T-helper 1 cell treated with Interleukin-12 subunit alpha and Interleukin-12 subunit beta and Interleukin-4 antibody, amounts not matched to agents 30 μg/mL and 1 μg/mL, for 36 hours (primary cell): Measurements from ENCODE around the gene SLC1A2.

Experiments
- H3K27ac Mint-ChIP-seq: one replicate; pipeline ENCODE4 v1.8.0; 2021; ENCODE audit warnings: mild to moderate bottlenecking, mixed read lengths
- H3K27me3 Mint-ChIP-seq: one replicate; pipeline ENCODE4 v1.8.0; 2021; ENCODE audit warnings: low read depth, mixed read lengths
- H3K36me3 Mint-ChIP-seq: one replicate; pipeline ENCODE4 v1.8.0; 2021; ENCODE audit warnings: low read depth, mixed read lengths
- H3K4me1 Mint-ChIP-seq: one replicate; pipeline ENCODE4 v1.8.0; 2021; ENCODE audit warnings: low read depth, mixed read lengths
- H3K4me3 Mint-ChIP-seq: one replicate; pipeline ENCODE4 v1.8.0; 2021; ENCODE audit warnings: mild to moderate bottlenecking, moderate library complexity, mixed read lengths
- H3K9me3 Mint-ChIP-seq: one replicate; pipeline ENCODE4 v1.8.0; 2021; ENCODE audit warnings: mixed read lengths

Gene SLC1A2

DNA sequence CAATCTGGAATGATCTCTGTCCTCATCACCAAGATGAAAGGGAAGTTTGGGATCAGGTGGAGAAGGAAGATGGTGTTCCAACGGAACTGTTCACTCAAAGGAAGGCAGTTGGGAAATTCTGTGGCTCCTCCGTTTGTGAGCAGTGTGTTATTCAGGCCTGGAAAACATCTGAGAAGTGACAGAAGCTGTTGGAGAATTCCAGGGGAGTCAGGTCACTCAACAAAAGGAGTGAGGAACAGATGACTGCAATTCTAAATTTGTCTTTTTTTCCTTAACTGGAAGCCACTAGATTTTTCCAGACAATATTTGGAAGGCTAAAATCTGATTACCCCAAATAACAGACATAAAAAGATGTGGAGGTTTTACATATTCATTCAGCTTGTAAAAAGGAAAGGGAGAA, 172.6 kb downstream of the SLC1A2 start:
- H3K27ac Mint-ChIP-seq, result no peak overlapping the region
- H3K36me3 Mint-ChIP-seq, result peaks cover 12% of the 10 kb centered on the region
- no peak overlapping the region for H3K4me3 Mint-ChIP-seq
- peaks cover 20% of the 10 kb centered on the region for H3K27me3 Mint-ChIP-seq
- H3K9me3 Mint-ChIP-seq, result peaks cover 21% of the 10 kb centered on the region
- peaks cover 24% of the 10 kb centered on the region for H3K4me1 Mint-ChIP-seq

DNA sequence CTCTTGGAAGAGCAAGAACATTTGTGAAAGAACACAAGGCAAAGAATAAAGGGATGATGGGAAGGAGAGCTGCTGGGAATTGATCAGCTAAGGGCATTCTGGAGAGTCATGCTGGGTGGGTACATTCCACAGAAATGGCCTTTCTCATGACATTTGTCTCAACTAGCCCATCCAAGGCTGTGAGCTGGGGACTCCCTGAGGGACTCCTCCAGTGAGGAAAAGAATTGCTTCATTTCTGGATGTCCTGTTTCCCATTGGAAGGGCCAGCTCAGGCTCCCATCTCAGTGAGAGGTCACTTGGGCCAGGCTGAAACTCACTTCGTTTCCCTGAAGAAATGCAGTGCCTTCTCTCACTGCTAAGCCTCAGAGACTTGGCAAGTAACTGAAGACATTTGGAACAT, 173.6 kb downstream of the SLC1A2 start:
- H3K36me3 Mint-ChIP-seq, result peaks cover 12% of the 10 kb centered on the region
- H3K27me3 Mint-ChIP-seq, result peaks cover 22% of the 10 kb centered on the region
- no peak overlapping the region for H3K4me3 Mint-ChIP-seq
- no peak overlapping the region for H3K27ac Mint-ChIP-seq
- peaks cover 21% of the 10 kb centered on the region for H3K9me3 Mint-ChIP-seq
- peaks cover 26% of the 10 kb centered on the region for H3K4me1 Mint-ChIP-seq

DNA sequence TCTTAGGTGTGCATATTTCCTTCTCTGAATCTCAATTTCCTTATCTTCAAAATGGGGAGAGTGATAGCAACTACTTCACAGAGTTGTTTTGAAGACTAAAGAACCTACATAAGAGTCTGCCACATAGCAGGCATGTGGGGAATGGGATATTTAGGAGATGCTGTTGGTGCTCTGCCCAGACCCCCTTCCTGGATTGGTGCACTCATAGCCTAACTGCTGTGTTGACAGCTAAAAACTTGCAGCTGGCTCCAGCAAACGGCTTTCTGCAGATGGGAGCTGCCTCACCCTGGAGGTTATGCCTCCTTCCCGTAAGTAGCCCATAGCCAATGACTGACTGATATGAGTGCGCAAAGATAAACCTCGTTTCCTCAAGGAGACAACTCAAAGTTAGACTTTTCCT, 174.3 kb downstream of the SLC1A2 start:
- Mint-ChIP-seq H3K27me3 (peaks cover 20% of the 10 kb centered on the region), H3K27ac (no peak overlapping the region)

DNA sequence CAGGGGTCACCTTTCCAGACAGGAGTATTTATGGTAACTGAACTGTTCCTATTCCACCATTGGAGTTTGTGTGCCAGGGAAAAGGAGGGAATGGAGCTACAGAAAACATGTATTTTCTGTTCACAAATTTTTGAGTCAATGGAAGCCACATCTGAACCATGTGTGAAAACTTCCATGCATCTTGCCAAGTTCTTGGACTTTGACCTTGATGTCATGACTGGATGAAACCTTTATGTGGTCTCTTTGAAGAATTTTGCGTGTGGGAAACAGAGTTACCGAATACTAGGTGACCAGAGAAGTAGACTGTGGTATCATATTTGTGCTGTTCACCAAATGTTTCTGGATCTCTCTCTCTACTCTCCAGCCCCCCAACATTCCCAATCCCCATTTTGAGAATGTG, 175.6 kb downstream of the SLC1A2 start:
- H3K4me3 Mint-ChIP-seq, result no peak overlapping the region
- peaks cover 20% of the 10 kb centered on the region for H3K27me3 Mint-ChIP-seq
- H3K27ac Mint-ChIP-seq, result no peak overlapping the region
- peaks cover 12% of the 10 kb centered on the region for H3K36me3 Mint-ChIP-seq
- H3K9me3 Mint-ChIP-seq, result peaks cover 14% of the 10 kb centered on the region
- H3K4me1 Mint-ChIP-seq, result peaks cover 26% of the 10 kb centered on the region

More for the DNA sequence above, 174.3 kb downstream of the SLC1A2 start:
- peaks cover 12% of the 10 kb centered on the region for H3K36me3 Mint-ChIP-seq
- peaks cover 26% of the 10 kb centered on the region for H3K4me1 Mint-ChIP-seq
- H3K4me3 Mint-ChIP-seq, result no peak overlapping the region
- H3K9me3 Mint-ChIP-seq, result peaks cover 21% of the 10 kb centered on the region

DNA sequence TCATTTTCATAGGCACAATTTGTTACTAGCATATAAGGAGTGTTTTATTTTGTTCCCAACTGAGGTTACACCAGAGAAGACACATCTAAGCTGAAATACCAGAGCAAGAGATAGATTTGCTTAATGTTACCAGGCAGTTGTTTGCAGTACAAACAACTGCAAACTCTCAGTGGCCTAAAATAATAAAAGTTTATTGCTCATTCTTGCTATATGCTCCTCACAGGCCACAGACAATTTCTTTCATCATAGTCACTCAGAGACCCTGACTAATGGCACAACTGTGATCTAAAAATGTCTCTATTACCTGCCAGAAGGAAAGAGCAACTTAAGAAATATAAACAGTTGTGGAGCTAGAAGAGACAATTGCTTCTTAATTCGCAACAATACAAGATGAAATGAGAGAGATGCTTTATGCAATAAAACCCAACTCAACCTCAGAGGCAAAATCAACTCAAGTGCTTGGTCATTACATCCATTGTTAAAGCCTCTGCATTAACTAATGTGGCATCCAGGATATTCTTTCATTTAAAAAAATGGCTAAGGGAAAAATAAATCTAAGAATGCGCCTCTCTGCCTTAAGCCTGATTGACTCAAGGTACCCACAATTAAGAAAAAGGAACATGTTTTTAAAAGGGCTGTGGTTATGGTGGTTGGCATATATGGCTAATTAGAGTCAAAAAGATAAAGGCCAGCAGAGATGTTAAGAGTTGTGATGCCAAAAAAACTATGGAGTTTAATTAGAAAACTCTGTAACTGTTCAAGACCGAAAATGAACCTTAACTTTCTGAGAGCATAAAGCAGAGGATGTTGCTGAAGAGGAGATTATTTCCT, 176.7 kb downstream of the SLC1A2 start:
- Mint-ChIP-seq H3K27ac (peak overlapping the region; percentile 53), H3K27me3 (peaks cover 27% of the 10 kb centered on the region), H3K4me1 (peaks cover 27% of the 10 kb centered on the region), H3K4me3 (no peak overlapping the region), H3K36me3 (peaks cover 14% of the 10 kb centered on the region), H3K9me3 (peaks cover 5% of the 10 kb centered on the region)

DNA sequence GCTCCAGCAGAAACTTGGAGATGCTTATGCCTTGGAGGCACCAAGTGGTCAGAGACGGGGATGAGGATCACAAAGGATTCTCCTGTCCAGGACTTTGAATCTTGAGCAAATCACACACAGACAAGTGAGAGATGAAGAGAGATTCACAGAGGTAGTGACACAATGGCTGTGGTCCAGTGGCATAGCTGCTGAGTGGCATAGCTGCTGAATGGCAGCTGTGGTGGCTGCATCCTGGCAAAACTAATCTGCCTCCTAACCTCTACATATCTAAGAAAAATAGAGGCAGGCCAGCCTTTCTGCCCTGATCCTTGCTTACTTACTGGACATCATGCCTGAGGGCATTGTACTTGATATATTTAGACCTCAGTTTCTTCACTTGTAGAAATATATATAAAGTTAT, 177.8 kb downstream of the SLC1A2 start:
- H3K9me3 Mint-ChIP-seq, result no peaks in the 10 kb centered on the region
- H3K36me3 Mint-ChIP-seq, result peaks cover 10% of the 10 kb centered on the region
- peaks cover 27% of the 10 kb centered on the region for H3K27me3 Mint-ChIP-seq
- H3K27ac Mint-ChIP-seq, result no peak overlapping the region
- H3K4me3 Mint-ChIP-seq, result no peak overlapping the region
- peaks cover 30% of the 10 kb centered on the region for H3K4me1 Mint-ChIP-seq

DNA sequence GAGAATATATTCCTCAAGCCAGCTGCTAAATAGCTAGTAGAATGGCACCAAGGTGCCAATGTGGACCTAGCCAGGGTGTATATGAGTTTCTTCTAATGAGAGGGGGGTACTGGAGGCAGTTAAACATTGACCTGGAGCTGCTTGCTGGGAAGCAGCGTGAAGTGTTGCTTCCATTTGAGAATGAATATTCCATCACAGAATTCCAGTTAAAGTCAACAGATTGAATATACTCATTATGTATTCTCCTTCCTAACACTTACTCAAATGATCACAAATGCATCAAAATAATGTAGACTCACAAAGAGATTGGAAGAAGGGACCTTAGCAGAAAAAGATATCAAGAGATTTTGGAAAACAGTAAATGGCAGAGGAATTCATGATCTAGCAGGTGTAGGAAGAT, 178.3 kb downstream of the SLC1A2 start:
- Mint-ChIP-seq H3K27ac (no peak overlapping the region), H3K4me1 (peaks cover 34% of the 10 kb centered on the region), H3K36me3 (peaks cover 8% of the 10 kb centered on the region), H3K9me3 (no peaks in the 10 kb centered on the region), H3K4me3 (no peak overlapping the region), H3K27me3 (peaks cover 27% of the 10 kb centered on the region)

DNA sequence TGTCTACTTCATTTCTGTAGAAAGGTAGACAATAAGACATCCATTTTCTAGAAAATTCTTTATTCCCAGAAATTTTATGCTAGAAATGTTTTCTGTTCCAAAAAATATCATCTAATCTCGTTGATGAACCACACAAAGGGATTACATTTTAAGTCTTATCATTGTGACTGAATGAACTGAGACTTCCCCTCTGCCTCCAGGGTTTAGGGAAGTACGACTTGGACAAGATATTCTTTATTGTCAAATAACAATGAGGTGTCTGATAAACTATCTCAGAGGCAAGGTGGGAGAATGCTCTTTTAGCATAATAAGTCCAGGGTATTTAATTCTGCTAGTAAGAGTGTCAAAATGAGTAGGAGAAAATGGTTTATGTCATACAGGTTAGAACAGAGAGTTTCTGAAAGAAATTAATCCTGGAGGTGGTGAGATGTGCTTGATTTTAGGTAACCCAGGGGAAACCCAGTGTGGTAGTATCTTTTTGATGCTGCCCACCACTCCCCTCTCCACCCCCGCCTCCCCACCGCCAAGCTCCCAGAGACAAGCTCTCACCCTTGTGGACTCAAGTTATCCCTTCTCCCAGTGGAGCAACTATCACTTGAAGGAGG, 179.8 kb downstream of the SLC1A2 start:
- Mint-ChIP-seq H3K27me3 (peaks cover 26% of the 10 kb centered on the region), H3K36me3 (peaks cover 11% of the 10 kb centered on the region), H3K4me3 (no peak overlapping the region), H3K9me3 (peaks cover 4% of the 10 kb centered on the region), H3K4me1 (peaks cover 47% of the 10 kb centered on the region), H3K27ac (no peak overlapping the region)

DNA sequence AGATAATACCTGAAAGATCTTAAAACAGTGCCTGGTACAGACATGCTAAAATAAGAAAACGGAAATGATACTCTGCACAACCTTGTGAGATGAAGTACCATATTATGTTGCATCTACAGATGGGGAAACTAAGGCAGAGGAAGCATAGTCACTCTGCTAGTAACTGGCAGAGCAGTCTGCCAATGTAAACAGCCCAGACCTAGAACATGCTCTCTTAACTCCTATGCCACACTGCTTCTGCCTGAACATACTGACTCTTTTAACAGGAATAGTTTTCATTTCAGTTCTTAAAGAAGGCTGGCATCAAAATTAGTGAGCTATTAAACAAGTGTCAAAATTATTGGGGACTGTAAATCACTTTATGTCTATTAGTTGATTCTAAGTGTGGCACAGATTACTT, 180.5 kb downstream of the SLC1A2 start:
- no peak overlapping the region for H3K4me3 Mint-ChIP-seq
- peaks cover 53% of the 10 kb centered on the region for H3K4me1 Mint-ChIP-seq
- H3K9me3 Mint-ChIP-seq, result peaks cover 11% of the 10 kb centered on the region
- H3K36me3 Mint-ChIP-seq, result peaks cover 15% of the 10 kb centered on the region
- no peak overlapping the region for H3K27ac Mint-ChIP-seq
- H3K27me3 Mint-ChIP-seq, result peaks cover 23% of the 10 kb centered on the region

DNA sequence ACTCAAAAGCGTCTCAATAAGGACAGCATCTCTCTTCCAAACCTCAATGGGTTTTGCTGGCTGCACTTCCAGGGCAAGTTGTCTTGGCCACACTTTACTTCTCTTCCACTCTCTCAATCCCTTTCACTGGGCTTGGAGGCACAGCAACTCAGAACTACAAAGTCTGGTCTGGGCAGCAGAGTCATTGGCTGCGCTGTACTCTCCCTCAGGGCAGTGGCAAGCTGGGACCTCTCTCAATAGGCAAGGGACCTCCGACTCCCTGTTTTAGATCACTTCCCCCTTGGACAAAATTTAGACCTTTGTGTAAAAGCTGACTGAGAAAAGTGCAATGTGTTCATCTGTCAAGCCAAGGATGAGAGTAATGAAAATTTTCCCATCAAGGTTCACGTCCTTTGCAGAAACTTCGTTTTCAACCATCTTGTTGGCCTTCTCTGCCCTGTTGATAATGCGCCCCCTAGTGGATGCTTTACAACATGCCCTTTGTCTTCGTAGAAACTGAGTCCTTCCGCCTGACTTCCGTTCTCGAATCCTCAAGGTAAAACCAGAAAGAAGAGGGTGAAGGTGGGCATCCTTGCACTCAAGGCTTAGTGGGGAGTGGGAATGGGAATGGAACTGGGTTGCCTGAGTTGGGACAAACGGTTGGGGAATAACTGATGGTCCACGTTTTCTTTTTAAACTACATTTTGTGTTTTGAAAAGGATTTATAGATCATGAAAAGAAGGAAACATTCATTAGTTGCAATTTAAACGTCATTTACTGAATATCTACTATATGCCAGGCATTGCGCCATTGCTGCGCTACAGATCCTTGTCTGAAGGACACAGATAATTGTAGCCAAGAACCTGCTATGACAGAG, 181.3 kb downstream of the SLC1A2 start:
- Mint-ChIP-seq H3K4me1 (peaks cover 56% of the 10 kb centered on the region), H3K9me3 (peaks cover 15% of the 10 kb centered on the region), H3K27me3 (peaks cover 21% of the 10 kb centered on the region), H3K27ac (peak overlapping the region; percentile 52), H3K36me3 (peaks cover 18% of the 10 kb centered on the region), H3K4me3 (no peak overlapping the region)

DNA sequence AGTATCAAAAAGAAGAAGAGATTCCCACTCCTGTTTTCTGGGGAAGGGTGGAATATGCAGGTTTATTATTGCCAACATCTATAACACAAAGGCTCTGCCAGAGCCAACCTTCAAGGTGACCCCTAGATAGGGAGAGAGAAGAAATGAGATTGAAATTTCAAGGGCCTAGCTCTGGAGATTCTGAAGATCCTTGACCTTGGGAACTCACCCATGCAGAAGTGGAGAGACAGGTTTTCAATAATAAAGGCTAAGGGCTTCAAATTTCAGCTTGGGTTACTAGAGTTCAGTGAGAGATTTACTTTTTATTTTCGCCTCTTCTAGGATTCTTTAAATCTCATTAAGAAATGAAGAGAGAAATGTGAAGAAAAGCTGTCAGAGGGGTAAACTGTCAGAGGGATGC, 182.0 kb downstream of the SLC1A2 start:
- peaks cover 24% of the 10 kb centered on the region for H3K36me3 Mint-ChIP-seq
- H3K9me3 Mint-ChIP-seq, result peaks cover 19% of the 10 kb centered on the region
- H3K4me1 Mint-ChIP-seq, result peaks cover 54% of the 10 kb centered on the region
- H3K27me3 Mint-ChIP-seq, result peaks cover 19% of the 10 kb centered on the region
- no peak overlapping the region for H3K4me3 Mint-ChIP-seq
- no peak overlapping the region for H3K27ac Mint-ChIP-seq

DNA sequence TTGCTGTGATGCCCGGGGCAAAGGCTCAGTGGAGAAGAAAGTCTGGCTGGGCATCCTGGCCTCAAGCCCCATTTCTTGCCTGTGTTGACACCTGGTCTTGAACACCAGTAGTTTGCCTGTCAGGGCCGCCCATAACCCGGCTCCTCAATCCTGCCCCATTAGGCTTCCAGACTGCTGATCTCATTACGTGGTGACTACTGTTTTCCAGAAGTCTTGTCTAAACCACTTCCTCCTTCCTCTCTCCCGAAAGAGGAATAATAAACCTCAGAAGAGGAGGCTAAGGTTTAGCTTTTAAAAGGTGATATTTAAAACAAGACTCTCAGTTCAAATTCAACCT, 182.7 kb downstream of the SLC1A2 start:
- Mint-ChIP-seq H3K36me3 (peaks cover 30% of the 10 kb centered on the region), H3K4me3 (peak overlapping the region; percentile 22), H3K27ac (peak overlapping the region; percentile 67), H3K9me3 (peaks cover 19% of the 10 kb centered on the region), H3K4me1 (peaks cover 51% of the 10 kb centered on the region), H3K27me3 (peaks cover 19% of the 10 kb centered on the region)

DNA sequence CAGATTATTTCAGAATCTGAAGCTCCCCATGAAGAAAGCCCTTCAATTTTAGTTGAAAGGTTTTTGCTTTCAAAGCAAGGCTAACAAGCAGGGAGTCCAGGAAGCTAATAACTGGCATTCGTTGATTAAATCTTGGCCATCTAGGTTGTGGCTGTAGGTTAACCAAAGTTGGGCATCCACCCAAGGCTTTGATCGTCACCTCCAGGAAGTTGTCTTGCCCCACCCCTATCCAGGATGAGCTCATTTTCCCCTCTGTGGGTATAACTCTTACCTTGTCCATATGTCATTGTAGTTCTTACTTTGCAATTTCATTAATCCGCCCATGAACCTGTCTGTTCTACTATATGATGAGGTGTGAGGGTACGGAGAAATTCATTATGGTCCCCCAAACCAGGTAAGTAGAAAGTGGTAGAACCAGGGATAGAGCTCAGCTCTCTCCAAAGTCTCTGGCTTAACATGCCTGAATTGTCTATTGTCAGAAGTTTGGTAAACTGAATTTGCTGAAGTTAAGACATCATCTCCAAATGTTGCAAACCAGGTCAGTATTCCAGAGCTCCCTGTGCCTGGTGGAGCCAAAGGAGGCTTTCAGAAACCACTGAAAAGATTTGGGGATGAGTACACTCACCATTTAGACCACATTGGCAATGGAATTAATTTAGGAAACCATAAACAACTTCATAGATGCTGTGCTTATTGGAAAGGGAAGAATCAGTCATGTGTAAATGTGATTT, 183.3 kb downstream of the SLC1A2 start:
- peaks cover 19% of the 10 kb centered on the region for H3K9me3 Mint-ChIP-seq
- H3K27me3 Mint-ChIP-seq, result peaks cover 15% of the 10 kb centered on the region
- H3K36me3 Mint-ChIP-seq, result peaks cover 35% of the 10 kb centered on the region
- peak overlapping the region; percentile 22 for H3K4me3 Mint-ChIP-seq
- H3K4me1 Mint-ChIP-seq, result peaks cover 49% of the 10 kb centered on the region
- H3K27ac Mint-ChIP-seq, result peak overlapping the region; percentile 67

DNA sequence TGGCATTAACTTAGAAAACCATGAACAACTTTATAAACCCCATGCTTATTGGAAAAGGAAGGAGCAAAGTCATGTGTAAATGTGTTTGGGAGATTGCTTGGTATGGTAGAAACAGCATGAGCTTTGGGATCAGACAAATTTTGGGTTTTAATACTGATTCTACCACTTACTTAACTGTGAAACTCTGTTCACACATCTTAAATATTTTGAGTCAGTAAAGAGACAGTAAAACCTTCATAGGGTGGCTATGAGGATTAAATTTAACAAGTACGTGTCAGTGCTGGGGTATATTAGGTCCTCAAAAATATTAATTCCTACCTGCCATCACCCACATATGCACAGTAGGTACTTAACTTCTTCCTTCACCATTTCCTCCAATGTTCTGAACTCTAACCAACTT, 183.9 kb downstream of the SLC1A2 start:
- H3K4me3 Mint-ChIP-seq, result peak overlapping the region; percentile 22
- H3K9me3 Mint-ChIP-seq, result peaks cover 19% of the 10 kb centered on the region
- peak overlapping the region; percentile 67 for H3K27ac Mint-ChIP-seq
- peaks cover 13% of the 10 kb centered on the region for H3K27me3 Mint-ChIP-seq
- H3K36me3 Mint-ChIP-seq, result peaks cover 41% of the 10 kb centered on the region
- H3K4me1 Mint-ChIP-seq, result peaks cover 51% of the 10 kb centered on the region
